ENCODE measurements around the gene DENND2D. TPM values are rescaled to one million over a fixed set of nuclear protein-coding genes. Genes with fewer than 3 reads are reported as not detected.
A peak's percentile ranks its signal among the peaks of the same experiment; 100 is the strongest.

The DENND2D gene
- total RNA-seq, 2 donors from 2014 or later, result 25.4 to 37.2 TPM

DNA sequence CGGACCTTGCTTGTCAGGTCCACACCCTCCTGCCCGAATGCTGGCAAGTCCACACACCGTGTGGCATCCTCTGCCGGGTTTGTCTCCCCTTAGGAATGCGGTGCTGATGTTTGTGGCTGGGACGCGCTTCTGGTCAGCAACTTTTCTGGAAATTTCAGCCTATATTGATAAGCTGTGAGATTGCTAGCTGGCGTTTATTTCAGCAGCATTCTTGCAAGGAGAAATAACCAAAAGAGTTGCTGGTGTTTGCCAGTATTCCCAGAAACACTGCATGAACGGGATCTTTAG, 59.8 kb downstream of the DENND2D start:
- intact Hi-C loops (cut with DNase I), result no loop called here
- no peaks in the 10 kb centered on the region for H3K36me3 ChIP-seq
- no peaks in the 10 kb centered on the region for H3K27me3 ChIP-seq (replicated peaks; ENCODE audit: insufficient read depth)
- peak overlapping the region; percentile 83 to 88 for H3K27ac ChIP-seq
- no peak for TF ChIP-seq POLR2A (IDR thresholded peaks at IDR 0.05)
- TF ChIP-seq POLR2AphosphoS5 (IDR thresholded peaks at IDR 0.05), result no peak
- TF ChIP-seq, protein P1, sequence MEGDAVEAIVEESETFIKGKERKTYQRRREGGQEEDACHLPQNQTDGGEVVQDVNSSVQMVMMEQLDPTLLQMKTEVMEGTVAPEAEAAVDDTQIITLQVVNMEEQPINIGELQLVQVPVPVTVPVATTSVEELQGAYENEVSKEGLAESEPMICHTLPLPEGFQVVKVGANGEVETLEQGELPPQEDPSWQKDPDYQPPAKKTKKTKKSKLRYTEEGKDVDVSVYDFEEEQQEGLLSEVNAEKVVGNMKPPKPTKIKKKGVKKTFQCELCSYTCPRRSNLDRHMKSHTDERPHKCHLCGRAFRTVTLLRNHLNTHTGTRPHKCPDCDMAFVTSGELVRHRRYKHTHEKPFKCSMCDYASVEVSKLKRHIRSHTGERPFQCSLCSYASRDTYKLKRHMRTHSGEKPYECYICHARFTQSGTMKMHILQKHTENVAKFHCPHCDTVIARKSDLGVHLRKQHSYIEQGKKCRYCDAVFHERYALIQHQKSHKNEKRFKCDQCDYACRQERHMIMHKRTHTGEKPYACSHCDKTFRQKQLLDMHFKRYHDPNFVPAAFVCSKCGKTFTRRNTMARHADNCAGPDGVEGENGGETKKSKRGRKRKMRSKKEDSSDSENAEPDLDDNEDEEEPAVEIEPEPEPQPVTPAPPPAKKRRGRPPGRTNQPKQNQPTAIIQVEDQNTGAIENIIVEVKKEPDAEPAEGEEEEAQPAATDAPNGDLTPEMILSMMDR (IDR thresholded peaks at IDR 0.05), result no peak
- peak; percentile 40 for DNase-seq (ENCODE audit: low spot score)
- peak overlapping the region; percentile 63 to 90 for H3K4me3 ChIP-seq
- peaks cover 3% of the 10 kb centered on the region for H3K4me1 ChIP-seq (replicated peaks)
- 0% methylated on average over 9 of the region's 9 CpGs for whole genome bisulfite sequencing
- no peaks in the 10 kb centered on the region for H3K9me3 ChIP-seq

- no peaks in the 10 kb centered on the region for H3K27me3 ChIP-seq (replicated peaks; ENCODE audit: insufficient read depth)
- H3K36me3 ChIP-seq, result no peaks in the 10 kb centered on the region
- TF ChIP-seq POLR2A (IDR thresholded peaks at IDR 0.05) (peak; percentile 68), POLR2AphosphoS5 (IDR thresholded peaks at IDR 0.05) (peak; percentile 79)
- TF ChIP-seq, protein P1 (IDR thresholded peaks at IDR 0.05), result no peak
- H3K4me3 ChIP-seq, result peak within 1 kb of the TSS; percentile 63 to 90
- no peaks in the 10 kb centered on the region for H3K9me3 ChIP-seq
- 1% methylated on average over 52 of the region's 68 CpGs for WGBS
- intact Hi-C loops (cut with DNase I), result no loop called here
- peak within 1 kb of the TSS; percentile 83 to 88 for H3K27ac ChIP-seq
- peak; percentile 96 for DNase-seq (ENCODE audit: low spot score)
- peaks cover 3% of the 10 kb centered on the region for H3K4me1 ChIP-seq (replicated peaks)
Observed at GRCh38 chr1:111139956-111140679, 60.3 kb downstream of the DENND2D start, which contains the start of the genes CEPT1 and DRAM2. TSS of gene CEPT1 (plus strand) at chr1:111140223. CDS start at chr1:111147715, 7,492 bp downstream. TSS of gene DRAM2 (minus strand) at chr1:111140093. CDS start at chr1:111131554, 8,539 bp downstream.

DNA sequence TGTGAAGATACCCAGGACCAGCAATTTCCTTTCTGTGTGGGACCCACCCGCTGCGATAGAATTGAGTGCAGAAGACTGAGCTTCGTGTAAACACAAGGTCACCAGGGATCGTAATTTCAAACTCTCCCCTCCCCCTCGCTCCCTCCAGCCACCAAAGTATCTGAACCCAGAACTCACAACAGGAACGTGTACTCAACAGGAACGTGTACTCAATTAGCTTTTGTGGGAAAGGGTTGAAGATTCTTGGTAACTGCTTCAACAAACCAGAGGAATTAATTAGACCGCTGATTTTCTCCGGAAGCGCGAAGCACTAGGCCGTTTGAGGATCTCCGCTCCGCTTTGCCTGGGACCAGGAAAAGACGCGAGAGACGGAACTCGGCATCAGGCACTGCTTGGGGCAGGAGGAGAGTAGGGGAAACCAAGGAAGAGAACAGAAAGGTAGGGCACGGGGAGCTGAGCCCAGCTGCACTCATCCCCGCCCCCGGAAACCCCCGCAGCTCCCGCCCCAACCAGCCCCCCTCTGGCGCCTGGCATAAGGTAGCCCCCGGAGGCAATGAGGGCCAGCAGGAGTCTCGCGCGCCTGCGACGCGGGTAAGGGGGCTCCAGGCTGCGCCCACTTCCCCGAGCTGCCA, 61.0 kb downstream of the DENND2D start:
- Histone ChIP-seq H3K9me3 (no peaks in the 10 kb centered on the region), H3K4me1 (replicated peaks) (peaks cover 3% of the 10 kb centered on the region), H3K27me3 (replicated peaks; ENCODE audit: insufficient read depth) (no peaks in the 10 kb centered on the region), H3K4me3 (peak overlapping the region; percentile 63 to 90), H3K27ac (peak overlapping the region; percentile 83 to 88), H3K36me3 (no peaks in the 10 kb centered on the region)
- intact Hi-C loops (cut with DNase I), result no loop called here
- DNase-seq (ENCODE audit: low spot score), result peak; percentile 20
- under 1% methylated on average over 28 of the region's 33 CpGs for WGBS
- no peak for TF ChIP-seq POLR2A (IDR thresholded peaks at IDR 0.05)
- peak; percentile 6 for TF ChIP-seq POLR2AphosphoS5 (IDR thresholded peaks at IDR 0.05)
- TF ChIP-seq, protein P1 (IDR thresholded peaks at IDR 0.05), result no peak

Small RNA genes lying within 50 kb of the gene (small RNA-seq; reads per million reads assigned to genes)
- gene AL355816.1, result 0 reads per million in 2 donors

Other genes with a start within 250 kb of the DENND2D start
- gene LRIF1, start 236.7 kb downstream of the DENND2D start, total RNA-seq, result 10 to 100 TPM; 12.8 to 38.3 TPM
- gene DRAM2, start 60.6 kb downstream of the DENND2D start, total RNA-seq, result 10 to 100 TPM; 33.3 to 47.8 TPM
- gene CEPT1, start 60.4 kb downstream of the DENND2D start, total RNA-seq, result 10 to 100 TPM; 32.2 to 52.5 TPM
- 10 to 100 TPM in 1 of 2 donors, under 1 TPM in 1; 0.82 to 10.6 TPM for gene CHI3L2, start 27.1 kb upstream of the DENND2D start, total RNA-seq
- not detected for gene CHIA, start 90.2 kb upstream of the DENND2D start, total RNA-seq
- gene OVGP1, start 227.1 kb upstream of the DENND2D start, total RNA-seq, result 1 to 10 TPM; 2.9 to 3.5 TPM
- gene WDR77, start 248.6 kb upstream of the DENND2D start, total RNA-seq, result 10 to 100 TPM; 19.1 to 31.6 TPM
- gene ATP5PB, start 248.8 kb upstream of the DENND2D start, total RNA-seq, result 100 to 1,000 TPM; 144 to 192 TPM